ENCODE measurements around the gene INPP5B.

The INPP5B gene

DNA sequence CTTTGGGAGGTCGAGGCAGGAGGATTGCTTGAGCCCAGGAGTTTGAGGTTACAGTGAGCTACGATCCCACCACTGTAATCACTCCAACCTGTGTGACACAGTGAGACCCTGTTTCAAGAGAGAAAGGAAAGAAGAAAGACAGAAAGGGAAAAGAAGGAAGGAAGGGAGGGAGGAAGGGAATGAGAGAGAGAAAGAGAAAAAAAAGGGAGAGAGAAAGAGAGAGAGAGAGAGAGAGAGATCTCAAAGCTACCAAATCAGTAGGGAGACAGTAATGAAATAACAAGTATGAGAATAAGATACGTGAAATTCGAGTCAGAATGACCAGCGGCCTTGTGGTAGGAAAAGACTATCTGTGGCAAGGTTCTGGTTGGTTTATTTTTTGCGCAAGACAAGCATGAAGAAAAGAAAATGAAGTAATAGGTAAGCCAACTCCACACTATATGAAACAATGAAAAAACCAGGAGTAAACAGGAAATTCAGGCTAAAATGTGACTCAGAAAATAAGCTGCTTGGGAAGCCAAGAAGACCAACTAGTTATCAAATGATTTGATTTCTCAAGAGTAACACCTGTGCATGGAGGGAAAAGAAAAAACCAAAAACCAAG lies 96.4 kb downstream of the INPP5B start:
- H3K4me3 ChIP-seq (replicated peaks; ENCODE audit: low read depth, low read length): no peak overlapping the region
- TF ChIP-seq CTCF (IDR thresholded peaks at IDR 0.05; ENCODE audit: low read depth, low read length, missing control alignments): no peak
- no peak for DNase-seq (ENCODE audit: extremely low read depth, low read depth)

- no peak overlapping the region for H3K4me3 ChIP-seq (replicated peaks; ENCODE audit: low read depth, low read length)
- DNase-seq (ENCODE audit: extremely low read depth, low read depth): no peak
- TF ChIP-seq CTCF (IDR thresholded peaks at IDR 0.05; ENCODE audit: low read depth, low read length, missing control alignments): no peak
Observed at GRCh38 chr1:37849480-37849879, 97.4 kb downstream of the INPP5B start.

DNA sequence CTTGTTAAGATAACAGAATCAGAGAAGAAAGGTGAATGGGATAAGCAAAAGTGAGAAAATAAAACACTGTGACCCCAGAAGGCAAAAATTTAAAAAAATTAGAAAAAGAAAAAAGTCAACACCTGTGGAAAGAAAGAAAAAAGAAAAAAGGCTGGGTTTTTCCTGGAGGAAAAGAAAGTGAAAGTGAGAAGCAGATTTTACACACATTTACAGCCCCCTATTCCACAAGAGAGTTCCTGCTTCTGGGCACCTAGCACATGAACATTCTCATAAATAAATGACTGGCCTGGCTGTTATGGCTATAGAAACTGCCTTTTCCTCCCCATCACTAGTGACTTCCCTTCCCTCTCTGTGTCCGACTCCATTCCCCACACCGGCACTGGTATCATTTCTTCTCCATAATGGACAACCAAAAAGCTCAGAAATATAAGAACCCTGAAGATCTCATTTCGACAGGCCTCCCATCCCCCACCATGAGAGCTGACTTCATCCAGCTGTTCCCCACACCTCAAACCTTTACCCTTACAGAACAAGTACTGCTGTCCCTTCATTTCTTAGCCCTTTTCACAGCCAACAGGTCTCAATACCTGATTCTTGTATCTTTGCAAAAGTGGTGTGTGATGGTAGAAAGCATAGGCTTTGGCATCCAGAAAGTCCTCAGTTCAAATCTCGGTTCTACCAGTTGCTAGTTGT lies 100.1 kb downstream of the INPP5B start:
- DNase-seq (ENCODE audit: extremely low read depth, low read depth): no peak
- H3K4me3 ChIP-seq (replicated peaks; ENCODE audit: low read depth, low read length): no peak overlapping the region
- no peak for TF ChIP-seq CTCF (IDR thresholded peaks at IDR 0.05; ENCODE audit: low read depth, low read length, missing control alignments)

- DNase-seq (ENCODE audit: extremely low read depth, low read depth): no peak
- H3K4me3 ChIP-seq (replicated peaks; ENCODE audit: low read depth, low read length): no peak overlapping the region
- TF ChIP-seq CTCF (IDR thresholded peaks at IDR 0.05; ENCODE audit: low read depth, low read length, missing control alignments): no peak
Observed at GRCh38 chr1:37845786-37846185, 101.1 kb downstream of the INPP5B start.

DNA sequence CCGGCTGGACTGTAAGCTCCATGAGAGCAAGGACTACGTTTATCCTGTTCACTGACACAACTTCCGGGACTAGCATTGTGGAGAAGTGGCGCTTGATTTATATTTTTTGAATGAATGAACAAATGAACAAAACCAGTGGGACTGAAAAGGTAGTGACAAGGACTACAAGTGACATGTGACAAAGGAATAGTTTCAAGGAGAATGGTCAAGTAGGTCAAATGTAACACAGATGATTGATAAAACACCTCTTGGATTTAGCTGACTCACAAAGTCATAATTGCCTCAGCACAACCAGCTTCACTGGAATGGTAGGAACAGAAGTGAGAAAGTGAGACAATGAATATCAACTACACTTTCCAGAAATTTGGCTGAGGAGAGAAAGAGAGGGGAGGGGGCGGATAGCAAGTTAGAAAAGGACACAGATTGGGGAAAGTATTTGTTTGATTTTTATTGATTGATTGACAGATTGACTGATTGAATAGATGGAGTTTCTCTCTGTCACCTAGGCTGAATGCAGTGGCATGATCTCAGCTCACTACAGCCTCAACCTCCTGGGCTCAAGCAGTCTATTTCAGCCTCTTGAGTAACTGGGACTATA lies 101.7 kb downstream of the INPP5B start:
- DNase-seq (ENCODE audit: extremely low read depth, low read depth): no peak
- no peak overlapping the region for H3K4me3 ChIP-seq (replicated peaks; ENCODE audit: low read depth, low read length)
- no peak for TF ChIP-seq CTCF (IDR thresholded peaks at IDR 0.05; ENCODE audit: low read depth, low read length, missing control alignments)

- DNase-seq (ENCODE audit: extremely low read depth, low read depth): no peak
- no peak for TF ChIP-seq CTCF (IDR thresholded peaks at IDR 0.05; ENCODE audit: low read depth, low read length, missing control alignments)
- no peak overlapping the region for H3K4me3 ChIP-seq (replicated peaks; ENCODE audit: low read depth, low read length)
Observed at GRCh38 chr1:37844536-37844935, 102.3 kb downstream of the INPP5B start.

Data from HFF-Myc (cell line).